Hepatocyte (in vitro differentiated cells): ENCODE data around the gene GPATCH4.

Experiments used
- EZH2 ChIP-seq: fragments of 200-600 bp; sonication (generic); IDR thresholded peaks from 2 replicates; pipeline ENCODE4 v1.6.1; 2016; ENCODE audit warnings: antibody characterized with exemption, mild to moderate bottlenecking, borderline replicate concordance
- EZH2phosphoT487 ChIP-seq: fragments of 200-600 bp; sonication (generic); IDR thresholded peaks from one replicate; pipeline ENCODE4 v1.6.1; 2018; ENCODE audit warnings: antibody characterized with exemption, mild to moderate bottlenecking, low read depth, moderate library complexity; ENCODE audit not compliant: unreplicated experiment, severe bottlenecking

DNA sequence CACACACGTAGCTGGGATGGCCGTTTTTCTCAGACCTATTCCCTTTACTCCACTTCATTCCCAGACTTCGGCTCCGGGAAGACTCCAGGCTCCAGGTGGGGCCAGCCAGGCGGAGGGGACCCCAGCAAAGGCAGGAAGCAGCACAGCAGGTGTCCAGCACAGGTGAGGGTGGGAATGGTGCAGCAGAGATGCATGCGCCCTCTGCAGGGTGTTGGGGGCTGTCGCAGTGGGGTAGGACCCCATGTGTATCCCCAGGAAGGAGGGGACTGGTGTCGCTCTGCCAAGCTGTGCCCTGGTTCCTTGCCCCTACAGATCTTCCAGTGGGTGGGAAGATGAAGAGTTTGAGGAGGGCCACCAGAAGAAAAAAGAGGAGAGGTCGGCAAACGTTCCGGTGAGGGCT, 16.5 kb downstream of the GPATCH4 start:
- TF ChIP-seq EZH2phosphoT487, result no peak
- no peak for TF ChIP-seq EZH2
